Esophagus muscularis mucosa (tissue), 4 donors: ENCODE measurements around the gene CES2. TPM values are rescaled to one million over a fixed set of nuclear protein-coding genes. Genes with fewer than 3 reads are reported as not detected.
A peak's percentile ranks its signal among the peaks of the same experiment; 100 is the strongest.

Source experiments
- DNase-seq: peaks from one replicate; pipeline ENCODE4 v3.0.0-alpha.2; 2017; ENCODE audit errors: extremely low spot score
- H3K27ac ChIP-seq, 4 donors: fragments of 200-600 bp; sonication (generic); replicated peaks in 1 of 4; 1 replicate in 3 of 4; 2 replicates in 1 of 4; pipeline ENCODE4 v1.5.1; 2016 to 2019; ENCODE audit warnings: mild to moderate bottlenecking in 1 of 4
- H3K27me3 ChIP-seq, 4 donors: fragments of 200-600 bp; sonication (generic); one replicate each; pipeline versions ENCODE4 v1.5.1 to v1.6.0; 2016 to 2019
- H3K36me3 ChIP-seq, 4 donors: fragments of 200-600 bp; sonication (generic); one replicate each; pipeline ENCODE4 v1.5.1; 2016 to 2019
- H3K4me1 ChIP-seq, 4 donors: fragments of 200-600 bp; sonication (generic); one replicate each; pipeline ENCODE4 v1.5.1; 2016 to 2019
- H3K4me3 ChIP-seq, 4 donors: fragments of 200-600 bp; sonication (generic); 1 replicate in 2 of 4; 2 replicates in 2 of 4; pipeline ENCODE4 v1.5.1; 2016 to 2019; ENCODE audit warnings: mild to moderate bottlenecking in 4 of 4, moderate library complexity in 1 of 4
- H3K9me3 ChIP-seq, 4 donors: fragments of 200-600 bp; sonication (generic); 1 replicate in 3 of 4; 2 replicates in 1 of 4; pipeline ENCODE4 v1.5.1; 2016 to 2019
- EP300 ChIP-seq: sonication (generic); formaldehyde crosslinking; IDR thresholded peaks from one replicate; pipeline ENCODE4 v1.6.1; 2017; ENCODE audit warnings: antibody characterized with exemption
- POLR2A ChIP-seq: fragments of 450-650 bp; IDR thresholded peaks from one replicate; pipeline ENCODE4 v1.6.1; 2017; ENCODE audit warnings: antibody characterized with exemption, moderate library complexity, mild to moderate bottlenecking, low read depth
- POLR2AphosphoS5 ChIP-seq, 2 donors: sonication (generic); formaldehyde crosslinking; IDR thresholded peaks; one replicate each; pipeline ENCODE4 v1.6.1; 2017; ENCODE audit warnings: antibody characterized with exemption in 2 of 2
- WGBS: methylation state at CpG from one replicate; pipeline ENCODE4 v1.1.5; 2018; 5-methylcytosine and 5-hydroxymethylcytosine counted together
- intact Hi-C: fragments of 100-400 bp; cut with DNase I; formaldehyde crosslinking; loops from one replicate; pipeline ENCODE4 v1.15.1; 2023
- total RNA-seq, 4 donors: library from RNA; depleted of rRNA; stranded (reverse); fragments of >200 nt; gene quantifications; one replicate each; pipeline versions ENCODE4 v1.1.0 to v1.2.1, GENCODE V29; 2016
- TF ChIP-seq, protein P1 (sequence below), 3 experiments: fragments of 200-600 bp in 2 of 3; fragments of 450-650 bp in 1 of 3; sonication (generic) in 2 of 3; IDR thresholded peaks; one replicate each; pipeline ENCODE4 v1.5.1; 2017 to 2019; ENCODE audit warnings: antibody characterized with exemption in 3 of 3, mild to moderate bottlenecking in 2 of 3, moderate library complexity in 1 of 3

CES2 gene
- total RNA-seq, 4 donors from 2014 or later = 22.0 to 29.7 (median 26.8) TPM

DNA sequence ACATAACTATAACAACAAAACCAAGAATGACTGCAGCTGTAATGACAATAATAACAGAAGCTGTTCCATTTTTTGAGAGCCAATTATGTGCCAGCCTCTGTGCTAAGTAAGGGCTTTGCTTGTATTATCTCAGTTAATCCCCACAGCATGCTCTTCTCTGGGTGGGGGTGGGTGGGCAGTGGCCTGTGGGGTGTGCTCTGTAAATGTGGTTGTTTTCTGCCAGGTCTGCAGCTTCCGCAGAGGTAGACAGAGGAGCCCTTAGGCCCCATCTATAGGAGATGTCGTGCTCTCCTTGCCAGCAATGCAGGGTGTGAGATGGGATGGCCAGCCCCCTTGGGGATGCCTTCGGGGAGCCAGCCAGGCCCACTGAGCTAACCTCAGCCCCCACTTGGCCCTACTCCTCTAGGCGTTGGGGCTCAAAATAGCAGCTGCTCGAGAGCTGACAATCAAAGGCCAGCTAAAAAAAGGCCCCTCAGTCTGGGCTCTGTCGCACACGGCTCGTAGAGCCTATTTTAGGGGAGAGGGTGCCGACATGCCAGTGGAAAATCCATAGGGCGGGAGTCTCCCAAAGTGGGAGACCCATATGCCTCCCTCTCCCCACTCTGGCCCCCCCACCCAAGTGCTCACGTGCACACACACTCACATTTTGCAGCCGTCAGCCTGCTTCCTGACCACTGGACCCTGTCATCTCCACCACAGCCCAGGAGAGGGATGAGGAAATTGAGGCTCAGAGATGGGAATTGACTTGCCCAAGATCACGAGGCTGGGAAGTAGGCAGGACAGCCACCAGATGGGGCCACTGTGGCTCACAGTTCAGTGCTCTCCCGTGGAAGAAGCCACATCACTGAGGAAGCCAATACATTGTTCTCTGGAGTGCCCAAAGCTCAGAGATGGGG is 32.4 kb upstream of the CES2 start:
- intact Hi-C loops = no loop called here

DNA sequence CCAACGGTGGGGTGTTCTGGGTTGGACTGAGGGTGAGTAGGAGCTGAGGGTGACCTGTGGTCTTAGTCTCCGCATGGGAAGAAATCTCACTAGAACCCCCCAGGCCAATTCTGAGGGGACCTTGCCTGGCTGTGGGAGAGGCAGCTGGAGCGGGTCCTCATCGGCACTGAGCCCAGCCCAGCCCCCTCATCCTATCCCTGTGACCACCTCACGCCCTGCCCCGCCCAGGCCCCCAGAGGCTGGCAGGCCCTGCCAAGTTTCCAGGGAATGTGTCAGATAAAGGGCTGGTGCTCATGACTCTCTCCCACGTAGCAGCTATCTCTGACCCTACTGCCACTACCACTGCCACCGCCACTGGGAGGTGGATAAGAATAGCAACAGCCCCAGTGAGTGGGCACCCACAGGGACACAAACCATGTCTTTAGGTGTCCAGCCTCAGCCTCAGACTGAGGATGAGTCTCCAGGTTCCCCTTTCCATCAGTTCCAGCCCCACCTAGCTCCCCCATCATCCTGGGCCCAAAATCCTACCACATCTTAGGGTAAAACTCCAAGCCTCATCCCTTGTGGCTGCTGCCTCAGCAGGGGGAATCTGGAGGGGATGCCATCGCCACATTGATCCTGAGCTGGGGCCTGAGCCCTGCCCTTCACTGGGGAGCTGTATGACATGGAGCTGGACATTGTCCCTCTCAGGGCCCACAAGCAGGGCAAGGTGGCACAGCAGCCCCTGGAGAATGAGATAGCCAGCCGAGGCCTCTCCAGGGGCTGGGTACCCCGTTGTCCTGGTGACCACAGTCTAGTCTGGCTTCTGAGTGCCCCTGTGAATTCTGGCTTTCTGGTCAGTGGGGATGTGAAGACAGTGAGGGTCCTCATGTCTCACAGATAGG is 31.5 kb upstream of the CES2 start:
- intact Hi-C loops = no loop called here
- peak overlapping the region; percentile 86 to 91 (median 90) for H3K27ac ChIP-seq
- no peaks in the 10 kb centered on the region for H3K36me3 ChIP-seq
- no peaks in the 10 kb centered on the region for H3K9me3 ChIP-seq
- TF ChIP-seq POLR2AphosphoS5 (IDR thresholded peaks at IDR 0.05) (no peak), POLR2A (no peak), EP300 (no peak)
- TF ChIP-seq, protein P1, sequence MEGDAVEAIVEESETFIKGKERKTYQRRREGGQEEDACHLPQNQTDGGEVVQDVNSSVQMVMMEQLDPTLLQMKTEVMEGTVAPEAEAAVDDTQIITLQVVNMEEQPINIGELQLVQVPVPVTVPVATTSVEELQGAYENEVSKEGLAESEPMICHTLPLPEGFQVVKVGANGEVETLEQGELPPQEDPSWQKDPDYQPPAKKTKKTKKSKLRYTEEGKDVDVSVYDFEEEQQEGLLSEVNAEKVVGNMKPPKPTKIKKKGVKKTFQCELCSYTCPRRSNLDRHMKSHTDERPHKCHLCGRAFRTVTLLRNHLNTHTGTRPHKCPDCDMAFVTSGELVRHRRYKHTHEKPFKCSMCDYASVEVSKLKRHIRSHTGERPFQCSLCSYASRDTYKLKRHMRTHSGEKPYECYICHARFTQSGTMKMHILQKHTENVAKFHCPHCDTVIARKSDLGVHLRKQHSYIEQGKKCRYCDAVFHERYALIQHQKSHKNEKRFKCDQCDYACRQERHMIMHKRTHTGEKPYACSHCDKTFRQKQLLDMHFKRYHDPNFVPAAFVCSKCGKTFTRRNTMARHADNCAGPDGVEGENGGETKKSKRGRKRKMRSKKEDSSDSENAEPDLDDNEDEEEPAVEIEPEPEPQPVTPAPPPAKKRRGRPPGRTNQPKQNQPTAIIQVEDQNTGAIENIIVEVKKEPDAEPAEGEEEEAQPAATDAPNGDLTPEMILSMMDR (IDR thresholded peaks at IDR 0.05) = no peak
- peaks cover 63 to 86% (median 84%) of the 10 kb centered on the region in 4 donors for H3K4me1 ChIP-seq
- DNase-seq = no peak
- H3K4me3 ChIP-seq = no peak overlapping the region
- 67% methylated on average over 4 of the region's 11 CpGs for WGBS
- H3K27me3 ChIP-seq = no peaks in the 10 kb centered on the region

More for the DNA sequence above, 32.4 kb upstream of the CES2 start:
- H3K4me3 ChIP-seq = no peak overlapping the region
- H3K27me3 ChIP-seq = no peaks in the 10 kb centered on the region
- no peak for TF ChIP-seq POLR2A
- TF ChIP-seq, protein P1 (IDR thresholded peaks at IDR 0.05) = no peak
- TF ChIP-seq POLR2AphosphoS5 (IDR thresholded peaks at IDR 0.05) = no peak
- TF ChIP-seq EP300 = no peak
- H3K27ac ChIP-seq = peak overlapping the region; percentile 86 to 91 (median 90)
- no peaks in the 10 kb centered on the region for H3K36me3 ChIP-seq
- WGBS = 48% methylated on average over 13 of the region's 14 CpGs
- H3K9me3 ChIP-seq = no peaks in the 10 kb centered on the region
- peaks cover 64 to 95% (median 92%) of the 10 kb centered on the region in 4 donors for H3K4me1 ChIP-seq
- DNase-seq = no peak

DNA sequence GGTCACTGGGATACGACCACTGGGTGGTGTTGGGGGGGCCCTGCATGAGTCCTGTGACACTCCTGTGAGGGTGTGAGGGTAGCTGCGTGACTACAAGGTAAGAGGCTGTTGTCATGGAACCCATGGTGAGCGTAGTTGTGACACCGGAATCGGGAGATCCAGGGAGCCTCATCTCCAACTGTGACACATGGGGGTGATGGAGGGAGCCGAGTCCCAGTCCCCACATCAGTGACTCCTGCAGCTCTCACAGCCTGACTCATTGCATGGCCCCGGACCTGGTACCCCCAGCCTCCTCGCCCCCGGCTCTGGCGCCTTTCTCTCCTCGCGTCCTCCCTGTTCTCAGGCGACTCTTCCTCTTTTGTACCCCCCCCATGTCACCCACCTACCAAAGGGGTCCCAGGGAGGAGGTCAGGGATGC is 30.9 kb upstream of the CES2 start:
- intact Hi-C loops = no loop called here
- no peaks in the 10 kb centered on the region for H3K36me3 ChIP-seq
- 83% methylated on average over 12 of the region's 13 CpGs for WGBS
- H3K9me3 ChIP-seq = no peaks in the 10 kb centered on the region
- peak overlapping the region; percentile 19 to 48 (median 36) for H3K4me3 ChIP-seq
- peak overlapping the region; percentile 86 to 91 (median 90) for H3K27ac ChIP-seq
- TF ChIP-seq POLR2AphosphoS5 (IDR thresholded peaks at IDR 0.05) (no peak), EP300 (no peak), POLR2A (no peak)
- TF ChIP-seq, protein P1 (IDR thresholded peaks at IDR 0.05) = no peak
- no peaks in the 10 kb centered on the region for H3K27me3 ChIP-seq
- peaks cover 56 to 80% (median 77%) of the 10 kb centered on the region in 4 donors for H3K4me1 ChIP-seq
- DNase-seq = no peak

DNA sequence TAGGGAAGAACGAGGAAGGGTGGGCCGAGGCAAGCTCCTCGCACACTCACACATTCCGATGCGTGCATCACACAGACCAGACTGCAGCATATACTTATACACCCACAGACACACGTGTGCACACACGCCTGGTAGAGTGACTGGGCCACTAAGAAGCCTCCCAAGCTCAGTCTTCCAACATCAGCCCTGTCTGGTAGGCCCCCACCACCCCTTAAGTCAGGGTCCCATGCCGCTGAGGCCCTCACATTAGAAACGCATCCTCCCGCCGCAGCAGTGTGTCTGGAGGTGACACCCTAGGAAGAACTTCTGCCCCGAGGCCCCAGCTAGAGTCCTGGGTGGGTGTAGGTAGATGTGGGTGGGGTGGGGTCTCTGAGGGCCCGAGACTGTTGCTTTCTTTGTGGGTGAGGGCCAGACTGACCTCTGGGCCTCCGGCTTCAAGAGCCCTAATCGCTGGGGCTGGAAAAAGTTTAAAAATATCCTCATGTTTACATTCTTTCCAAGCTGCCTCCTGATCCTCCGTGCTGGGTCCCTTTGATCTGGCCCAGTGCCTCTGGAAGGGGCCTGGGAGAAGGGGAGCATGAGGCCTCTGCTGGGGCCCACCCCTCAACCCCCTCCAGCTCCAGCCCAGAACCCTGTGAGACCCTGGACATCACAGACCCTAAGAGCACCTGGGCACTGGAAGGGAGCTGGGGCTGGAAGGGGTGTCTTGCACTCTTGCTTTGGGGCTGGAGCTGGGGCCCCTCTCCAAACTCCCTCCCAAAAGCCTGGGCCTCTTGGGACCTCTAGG is 30.3 kb upstream of the CES2 start:
- intact Hi-C loops = no loop called here
- no peak for DNase-seq

More for the DNA sequence above, 30.3 kb upstream of the CES2 start:
- peak overlapping the region; percentile 19 to 48 (median 36) for H3K4me3 ChIP-seq
- H3K27me3 ChIP-seq = no peaks in the 10 kb centered on the region
- H3K27ac ChIP-seq = peak overlapping the region; percentile 86 to 91 (median 90)
- H3K4me1 ChIP-seq = peaks cover 50 to 74% (median 71%) of the 10 kb centered on the region in 4 donors
- TF ChIP-seq POLR2AphosphoS5 (IDR thresholded peaks at IDR 0.05) (peak; percentile 29 to 44), EP300 (no peak), POLR2A (no peak)
- TF ChIP-seq, protein P1 (IDR thresholded peaks at IDR 0.05) = no peak
- no peaks in the 10 kb centered on the region for H3K36me3 ChIP-seq
- no peaks in the 10 kb centered on the region for H3K9me3 ChIP-seq
- WGBS = 48% methylated on average over 15 of the region's 16 CpGs
